ENCODE results near the gene RAPGEF1. TPM values are rescaled to one million over a fixed set of nuclear protein-coding genes. Genes with fewer than 3 reads are reported as not detected.

RAPGEF1 gene
- total and polyA plus RNA-seq, 8 donors, result 17.1 to 62.6 (median 44.8) TPM

GRCh38 chr9:131641618-131642495 lies 98.0 kb downstream of the RAPGEF1 start:
- WGBS, 2 donors, result 94 to 95% methylated on average over 18 of the region's 18 CpGs
- Histone ChIP-seq H3K4me1 (no peaks in the 10 kb centered on the region), H3K9me3 (no peaks in the 10 kb centered on the region), H3K4me3 (no peak overlapping the region), H3K36me3 (peaks cover 0 to 13% (median 5%) of the 10 kb centered on the region in 3 donors), H3K27ac (no peak overlapping the region), H3K27me3 (no peaks in the 10 kb centered on the region)
- intact Hi-C loops (cut with DNase I), result loop anchor here in 1 of 3 donors (10.0 kb wide), 1 partner anchor 63 kb away; no protein-coding TSS in a partner anchor
- ATAC-seq (peak in 1 of 4 donors; percentile 13), FAIRE-seq (no peak), DNase-seq (no peak)
- TF ChIP-seq CTCF (IDR thresholded peaks at IDR 0.05), result no peak

GRCh38 chr9:131640438-131641137 lies 99.3 kb downstream of the RAPGEF1 start:
- peaks cover 0 to 6% (median 2%) of the 10 kb centered on the region in 3 donors for H3K4me1 ChIP-seq
- H3K4me3 ChIP-seq, result no peak overlapping the region
- intact Hi-C loops (cut with DNase I), result loop anchor here in 1 of 3 donors (10.0 kb wide), 1 partner anchor 64 kb away; no protein-coding TSS in a partner anchor
- no peak for ATAC-seq
- no peaks in the 10 kb centered on the region for H3K27me3 ChIP-seq
- TF ChIP-seq CTCF (IDR thresholded peaks at IDR 0.05), result no peak
- peaks cover 0 to 13% (median 5%) of the 10 kb centered on the region in 3 donors for H3K36me3 ChIP-seq
- H3K27ac ChIP-seq, result no peak overlapping the region
- DNase-seq, result no peak
- FAIRE-seq, result no peak
- WGBS, 2 donors, result 81 to 84% methylated on average over 11 of the region's 11 CpGs
- H3K9me3 ChIP-seq, result no peaks in the 10 kb centered on the region

GRCh38 chr9:131639769-131640437 lies 100.0 kb downstream of the RAPGEF1 start:
- Histone ChIP-seq H3K27ac (no peak overlapping the region), H3K4me1 (peaks cover 3 to 11% (median 7%) of the 10 kb centered on the region in 3 donors), H3K4me3 (no peak overlapping the region), H3K36me3 (peaks cover 0 to 13% (median 5%) of the 10 kb centered on the region in 3 donors), H3K27me3 (no peaks in the 10 kb centered on the region), H3K9me3 (no peaks in the 10 kb centered on the region)
- intact Hi-C loops (cut with DNase I), result loop anchor here in 1 of 3 donors (10.0 kb wide), 1 partner anchor 65 kb away; no protein-coding TSS in a partner anchor
- TF ChIP-seq CTCF (IDR thresholded peaks at IDR 0.05), result no peak
- no peak for ATAC-seq
- no peak for DNase-seq
- FAIRE-seq, result no peak
- 82 to 83% methylated on average over 9 of the region's 9 CpGs for WGBS, 2 donors

- Histone ChIP-seq H3K27me3 (no peaks in the 10 kb centered on the region), H3K9me3 (no peaks in the 10 kb centered on the region), H3K4me3 (no peak overlapping the region), H3K36me3 (peaks cover 0 to 13% (median 0%) of the 10 kb centered on the region in 3 donors), H3K27ac (peak overlapping the region in 1 of 4 donors; percentile 95), H3K4me1 (peaks cover 23 to 32% (median 29%) of the 10 kb centered on the region in 3 donors)
- whole genome bisulfite sequencing, 2 donors, result 83 to 90% methylated on average over 6 of the region's 6 CpGs
- ATAC-seq, result no peak
- no peak for DNase-seq
- no peak for TF ChIP-seq CTCF (IDR thresholded peaks at IDR 0.05)
- no peak for FAIRE-seq
- intact Hi-C loops (cut with DNase I), result no loop called here
Observed at GRCh38 chr9:131636593-131636992, 103.3 kb downstream of the RAPGEF1 start.
